Measurements from ENCODE around the gene SKAP1.
A peak's percentile ranks its signal among the peaks of the same experiment; 100 is the strongest.
"Not testable (repeated sequence)": the region's sequence is repeated elsewhere in the genome, so short reads cannot be mapped to it uniquely, and the experiment has no call there.

The SKAP1 gene

DNA sequence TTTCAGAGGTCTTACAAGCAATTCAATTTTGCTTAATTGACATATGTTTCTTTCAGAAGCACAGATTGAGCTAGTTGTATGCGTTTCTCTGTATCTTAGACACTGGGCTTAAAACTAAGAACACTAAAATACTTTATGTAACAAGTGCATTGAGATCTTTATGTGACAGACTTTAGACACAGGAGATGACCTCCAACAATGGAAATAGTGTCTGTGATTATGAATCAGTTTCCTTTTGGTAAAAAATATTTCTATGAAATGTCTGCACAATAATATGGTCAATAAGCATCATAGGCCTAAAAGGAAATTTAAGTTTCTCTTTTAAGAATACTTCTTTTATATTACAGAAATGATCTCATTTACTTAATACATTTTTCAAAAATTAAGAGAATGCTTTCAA lies 153.2 kb downstream of the SKAP1 start:
- no peak for DNase-seq

DNA sequence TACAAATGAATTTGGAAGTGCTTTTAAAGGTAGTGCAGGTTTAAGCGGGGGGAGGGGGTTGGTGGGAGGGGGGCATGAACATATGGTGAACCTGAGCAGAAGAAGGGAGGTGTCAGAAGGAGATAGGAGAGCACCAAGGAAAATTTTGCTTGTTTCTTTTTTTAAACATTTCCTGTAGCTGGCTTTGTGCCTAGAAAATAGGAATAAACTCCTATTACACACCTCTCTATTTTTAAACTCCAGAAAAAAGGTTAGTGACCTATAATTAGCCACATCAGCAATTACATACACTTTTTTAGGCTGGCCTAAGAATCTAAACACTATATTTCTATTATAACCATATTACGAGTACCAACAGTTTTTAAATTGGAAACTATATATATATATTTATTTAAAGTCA lies 159.1 kb downstream of the SKAP1 start:
- no peak for DNase-seq

DNA sequence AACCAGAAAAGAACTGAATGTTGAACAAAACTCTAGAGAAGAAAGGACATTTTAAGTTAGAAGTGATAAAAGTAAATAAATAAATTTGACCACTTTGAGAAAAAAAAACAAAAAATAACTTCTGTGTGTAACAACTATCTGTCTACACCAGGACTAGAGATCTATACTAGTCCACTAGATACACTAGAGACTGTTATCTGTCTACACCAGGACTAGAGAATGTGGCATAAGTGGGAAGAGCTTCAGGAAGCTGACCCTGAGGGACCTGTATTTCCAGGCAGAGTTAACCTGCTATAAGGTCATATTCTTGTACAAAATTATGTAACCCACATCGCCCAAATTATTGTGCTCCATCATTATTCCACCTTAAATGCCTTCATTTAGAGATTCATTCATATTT lies 160.8 kb downstream of the SKAP1 start:
- DNase-seq = no peak

DNA sequence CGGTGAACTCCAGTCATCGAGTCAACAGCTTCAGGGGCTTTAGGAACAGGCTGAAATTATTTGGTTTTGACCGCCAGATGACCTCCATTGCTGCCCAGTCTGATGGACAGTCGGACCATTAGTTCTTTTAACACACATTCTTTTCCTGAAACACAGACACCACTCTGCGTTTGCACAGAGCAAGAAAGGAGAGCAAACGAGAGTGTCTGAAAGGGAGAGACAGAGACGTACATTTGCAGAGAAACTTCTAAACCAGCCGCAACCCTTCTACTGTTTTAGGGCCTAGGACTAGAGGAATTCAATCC lies 166.3 kb downstream of the SKAP1 start:
- no peak for DNase-seq

DNA sequence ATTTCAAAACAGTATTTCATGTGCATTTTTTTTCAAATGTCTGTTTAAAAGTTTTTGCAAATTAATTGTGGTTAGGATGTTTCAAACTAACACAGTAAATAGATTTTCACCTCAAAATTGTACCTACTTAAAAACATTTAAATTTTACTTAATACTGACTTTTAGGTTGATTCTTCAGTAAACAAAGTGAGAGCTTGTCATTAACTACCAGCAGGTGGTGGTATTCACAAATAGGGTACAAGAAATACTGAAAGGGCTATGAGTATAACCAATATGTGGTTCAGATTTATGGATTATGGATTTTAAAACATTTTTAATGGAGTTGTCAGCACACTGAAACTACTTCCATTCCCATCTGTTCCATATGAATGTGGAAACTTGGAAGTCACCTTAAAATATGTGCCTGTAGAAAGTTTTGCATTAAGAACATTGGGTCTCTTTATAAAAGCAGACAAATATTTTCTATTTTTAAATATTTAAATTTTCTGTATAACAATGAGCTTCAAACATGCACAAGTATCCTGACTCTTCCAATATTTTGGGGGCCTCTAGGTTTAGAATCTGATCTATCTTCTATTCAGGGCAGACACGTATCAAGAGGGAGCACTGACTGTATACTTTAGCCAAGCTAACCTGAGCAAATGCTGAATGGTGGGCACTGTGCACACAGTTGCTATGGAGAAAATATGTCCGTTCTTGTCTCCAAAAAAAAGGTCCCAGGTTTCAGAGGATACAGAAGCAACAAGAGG lies 166.9 kb downstream of the SKAP1 start:
- peak; percentile 33 for DNase-seq

DNA sequence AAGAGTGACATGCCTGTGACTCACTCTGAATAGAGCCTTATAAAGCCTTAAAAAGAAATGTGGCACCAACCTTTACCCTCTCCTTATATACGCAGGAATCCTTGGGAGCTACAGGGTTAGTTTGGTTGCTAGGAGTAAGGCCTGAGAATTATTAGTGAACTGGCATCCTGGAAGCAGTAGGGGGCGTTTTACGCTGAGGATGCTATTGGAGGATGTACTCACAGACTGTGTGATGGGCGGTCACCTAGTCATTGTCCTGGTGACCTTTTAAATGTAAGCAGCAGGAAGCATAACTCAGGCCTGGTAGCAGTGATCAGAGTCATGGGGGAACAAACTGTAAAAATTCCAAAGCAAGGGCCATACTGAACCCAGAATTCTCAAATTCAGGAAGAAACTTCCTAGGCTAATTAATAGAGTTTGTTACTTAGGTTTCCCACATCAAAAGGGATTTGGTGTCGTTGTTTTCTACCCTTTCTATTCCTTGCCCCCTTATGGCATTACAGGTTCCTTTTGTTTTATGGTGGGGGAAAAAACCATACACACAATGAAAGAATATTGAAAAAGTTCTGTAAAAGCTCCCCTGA lies 168.6 kb downstream of the SKAP1 start:
- DNase-seq = peak; percentile 80

DNA sequence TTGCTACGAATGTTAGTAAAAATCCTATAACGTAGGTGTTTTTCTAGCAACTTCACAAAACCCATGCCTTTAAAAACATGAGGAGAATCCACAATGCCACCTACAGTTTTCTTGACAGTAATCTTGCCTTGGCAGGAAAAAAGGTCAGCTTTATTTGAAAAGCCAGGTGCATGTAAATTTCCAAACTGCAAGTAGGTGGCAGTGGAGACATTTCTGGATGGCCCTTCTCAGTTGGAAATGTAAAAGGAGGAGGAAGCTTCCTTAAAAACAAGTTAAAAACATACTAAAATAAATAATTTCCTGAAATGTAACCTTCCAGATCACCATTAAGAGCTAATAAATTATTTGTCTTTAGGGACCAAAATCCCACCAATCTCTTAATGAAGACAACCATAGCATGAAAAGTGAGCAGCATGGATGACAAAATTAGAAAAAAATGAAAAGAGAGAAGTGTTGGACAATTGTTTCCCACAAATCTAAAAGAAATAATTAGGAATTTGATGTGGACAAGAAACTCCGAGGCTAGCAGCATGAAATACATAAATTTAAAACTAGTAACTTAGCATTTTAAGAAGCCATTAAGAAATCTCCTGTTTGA lies 170.2 kb downstream of the SKAP1 start:
- peak; percentile 71 for DNase-seq

DNA sequence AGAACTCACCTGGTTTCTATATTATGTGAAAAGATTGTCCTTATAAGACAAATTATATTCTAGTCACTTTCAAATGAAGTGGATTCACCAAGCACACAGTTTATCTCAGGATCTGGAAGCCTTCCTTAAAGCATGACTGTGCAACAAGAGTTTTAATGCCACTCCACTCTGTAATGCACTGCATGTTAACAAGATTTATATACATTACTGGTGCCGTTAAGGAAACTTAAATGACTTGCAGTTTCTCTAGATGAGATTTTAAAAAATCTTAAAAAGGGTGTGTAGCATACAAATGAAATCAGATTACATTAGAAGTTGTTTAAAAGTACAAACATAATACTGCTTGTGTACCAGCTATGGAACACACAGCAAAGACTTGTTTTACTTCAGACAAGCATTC lies 171.7 kb downstream of the SKAP1 start:
- no peak for DNase-seq

DNA sequence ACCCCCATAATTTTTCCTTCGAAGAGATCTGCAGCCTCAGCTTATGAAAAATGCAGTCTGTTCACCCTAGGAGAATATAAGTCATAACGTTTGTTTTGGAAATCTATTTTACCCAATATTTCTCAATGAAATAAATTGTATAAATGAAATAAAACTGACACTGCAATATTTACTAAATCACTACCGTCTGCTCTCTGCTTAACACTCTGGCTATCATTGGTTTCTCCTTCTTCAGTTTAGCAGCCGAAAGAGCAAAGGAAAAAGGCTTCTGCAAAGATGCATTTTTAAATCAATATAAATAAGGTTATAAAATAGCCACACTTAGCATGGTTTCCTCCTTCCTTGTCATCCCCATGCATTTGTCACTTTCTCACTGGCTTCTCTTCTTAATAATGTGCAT lies 174.3 kb downstream of the SKAP1 start:
- DNase-seq = no peak

DNA sequence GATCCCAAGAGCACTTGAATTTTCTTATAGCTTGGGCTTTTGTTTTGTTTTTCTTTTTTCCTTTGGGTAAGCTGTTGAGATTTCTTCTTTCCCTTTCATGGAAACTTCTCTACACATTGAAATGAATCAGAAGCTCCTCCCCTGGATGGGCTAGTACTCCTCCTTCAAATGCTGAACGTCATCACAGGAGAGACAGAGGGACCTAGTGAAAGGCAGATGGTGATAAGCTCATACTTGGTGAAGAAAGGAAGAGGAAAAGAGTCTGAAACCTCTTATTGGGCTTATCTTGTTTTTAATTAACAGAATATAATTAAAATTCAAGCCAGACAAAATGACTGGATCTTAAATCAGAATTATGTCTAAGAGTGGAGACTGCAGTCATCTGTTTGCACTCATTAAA lies 175.1 kb downstream of the SKAP1 start:
- DNase-seq = no peak

DNA sequence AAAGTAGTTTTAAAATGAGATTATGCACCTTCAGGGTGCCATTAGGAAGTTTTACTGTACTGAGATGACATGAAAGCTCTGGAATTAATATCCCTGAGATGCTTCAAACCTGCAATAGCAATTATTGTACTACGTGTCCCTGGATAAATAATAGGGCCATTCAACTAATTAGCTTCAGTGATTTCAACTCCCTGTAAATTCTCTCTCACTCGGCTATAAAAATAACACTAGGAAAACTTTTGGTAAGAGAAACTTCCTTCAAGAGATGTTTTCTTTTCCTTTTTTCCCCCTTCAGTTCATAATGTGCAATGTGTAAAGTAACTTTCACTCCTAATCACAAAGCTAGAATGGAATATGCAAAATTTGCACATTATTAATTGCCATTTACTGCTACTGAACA lies 176.0 kb downstream of the SKAP1 start:
- no peak for DNase-seq

DNA sequence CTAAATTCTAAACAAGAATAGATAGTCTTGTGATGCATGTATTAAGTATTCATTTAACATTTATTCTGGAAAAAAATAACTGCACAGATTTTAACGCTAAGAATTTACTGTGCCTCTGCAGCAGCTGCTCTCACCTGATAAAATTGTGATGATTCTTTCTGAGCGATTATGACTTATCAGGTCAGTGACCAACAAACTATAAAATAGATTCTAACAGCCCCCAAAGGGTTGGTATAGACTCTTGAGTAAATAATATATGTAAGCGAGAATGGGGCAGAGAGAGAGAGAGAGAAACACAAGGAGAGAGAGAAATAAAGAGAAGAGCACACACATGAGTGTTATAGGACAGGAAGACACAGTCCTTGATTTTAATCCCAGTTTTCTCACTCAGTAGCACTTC lies 178.1 kb downstream of the SKAP1 start:
- DNase-seq = no peak

DNA sequence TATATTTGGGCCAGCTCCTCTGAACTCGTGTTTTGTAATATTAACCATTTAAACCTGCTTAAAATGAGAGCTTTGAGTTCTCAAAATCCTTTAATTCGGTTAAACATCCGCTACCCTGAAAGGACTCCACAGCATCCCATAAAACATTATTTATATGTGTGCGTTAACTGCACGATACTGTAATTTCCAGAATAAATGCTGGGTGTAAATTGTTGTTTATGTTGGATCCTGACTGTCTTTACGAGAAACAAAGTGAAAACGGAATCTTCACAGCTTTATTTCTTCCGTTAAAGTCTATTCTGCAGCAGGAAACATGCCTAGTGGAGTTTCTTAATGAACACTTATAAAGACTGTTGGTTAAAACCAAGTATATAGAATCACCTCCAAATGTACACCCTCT lies 179.1 kb downstream of the SKAP1 start:
- DNase-seq = no peak

DNA sequence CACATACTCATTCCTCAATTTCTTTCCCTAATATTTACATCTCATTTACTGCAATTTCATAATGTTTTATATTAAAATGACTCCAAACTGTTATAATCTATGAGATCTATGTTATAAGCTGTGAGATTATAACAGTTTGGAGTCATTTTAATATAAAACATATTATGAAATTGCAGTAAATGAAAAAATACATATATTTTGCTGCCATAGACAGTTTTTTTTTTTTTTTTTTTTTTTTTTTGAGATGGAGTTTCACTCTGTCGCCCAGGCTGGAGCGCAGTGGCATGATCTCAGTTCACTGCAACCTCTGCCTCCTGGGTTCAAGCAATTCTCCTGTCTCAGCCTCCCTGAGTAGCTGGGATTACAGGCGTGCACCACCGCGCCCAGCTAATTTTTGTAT lies 180.0 kb downstream of the SKAP1 start:
- DNase-seq = not testable (repeated sequence)

DNA sequence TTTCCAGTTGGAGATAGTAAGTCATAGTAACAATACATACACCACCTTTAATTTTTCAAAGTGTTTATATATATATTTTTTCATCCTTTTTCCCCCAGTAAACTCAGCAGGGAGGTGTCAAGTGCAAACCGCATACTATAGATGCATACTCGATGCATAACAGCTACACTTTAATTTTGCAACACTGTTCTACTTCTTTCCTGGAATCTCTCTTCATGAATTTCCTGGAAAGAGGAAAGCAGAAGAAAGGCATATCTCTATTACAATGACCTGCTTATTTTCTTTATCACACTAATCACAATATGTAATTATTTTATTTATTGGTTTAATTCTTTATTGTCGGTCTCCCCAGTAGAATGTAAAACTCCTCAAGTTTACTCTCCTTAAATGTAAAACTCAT lies 182.4 kb downstream of the SKAP1 start:
- no peak for DNase-seq

DNA sequence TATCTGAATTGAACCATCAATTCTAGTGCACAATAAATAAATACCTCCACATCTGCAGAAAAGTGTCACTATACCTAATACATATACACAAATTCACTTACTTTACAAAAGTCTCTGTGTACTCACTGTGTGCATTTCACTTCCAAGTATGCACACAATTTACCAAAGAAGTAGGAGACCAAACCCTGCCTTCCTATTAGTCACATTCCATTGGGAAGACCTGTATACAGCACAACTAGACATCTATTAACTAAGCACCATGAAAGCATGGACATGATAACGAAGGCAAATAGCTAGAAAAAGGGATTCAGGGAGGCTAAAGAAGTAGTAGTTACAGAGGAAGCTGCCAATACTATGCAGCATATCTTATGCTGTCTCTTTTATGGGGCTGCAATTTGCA lies 183.0 kb downstream of the SKAP1 start:
- no peak for DNase-seq

DNA sequence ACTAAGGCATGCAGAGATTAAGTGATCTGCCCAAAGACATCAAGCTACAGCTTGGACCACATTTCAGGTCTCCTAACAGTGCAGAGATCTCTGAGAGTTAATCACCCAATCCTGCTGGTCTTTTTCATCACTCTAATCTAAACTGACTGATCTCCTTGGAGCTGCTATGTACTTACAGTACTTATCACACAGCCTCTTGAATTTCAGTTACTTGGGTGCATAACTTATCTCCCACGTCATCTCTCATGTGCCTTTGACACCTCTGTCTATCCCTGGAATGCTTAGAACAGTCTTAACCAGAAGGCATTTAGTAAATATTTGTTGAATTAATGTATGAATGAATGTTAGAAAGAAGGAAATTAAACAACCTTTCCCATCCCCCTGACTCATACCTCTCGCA lies 183.4 kb downstream of the SKAP1 start:
- no peak for DNase-seq

DNA sequence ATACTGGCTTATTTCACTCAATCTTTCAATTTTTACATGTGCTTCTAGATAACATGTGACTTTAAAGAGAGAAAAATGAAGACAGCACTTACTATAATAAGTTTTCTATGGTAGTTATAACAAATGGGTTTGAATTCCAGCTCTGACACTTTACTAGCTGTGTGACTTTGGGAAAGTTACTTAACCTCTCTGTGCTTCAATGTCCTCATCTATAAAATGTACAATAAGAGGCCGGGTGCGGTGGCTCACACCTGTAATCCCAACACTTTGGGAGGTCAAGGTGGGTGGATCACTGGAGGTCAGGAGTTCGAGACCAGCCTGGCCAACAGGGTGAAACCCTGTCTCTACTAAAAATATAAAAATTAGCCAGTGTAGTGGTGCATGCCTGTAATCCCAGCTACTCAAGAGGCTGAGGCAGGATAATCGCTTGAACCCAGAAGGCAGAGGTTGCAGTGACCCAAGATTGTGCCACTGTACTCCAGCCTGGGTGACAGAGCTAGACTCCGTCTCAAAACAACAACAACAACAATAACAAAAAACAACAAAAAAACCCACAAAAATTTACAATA lies 184.5 kb downstream of the SKAP1 start:
- not testable (repeated sequence) for DNase-seq

DNA sequence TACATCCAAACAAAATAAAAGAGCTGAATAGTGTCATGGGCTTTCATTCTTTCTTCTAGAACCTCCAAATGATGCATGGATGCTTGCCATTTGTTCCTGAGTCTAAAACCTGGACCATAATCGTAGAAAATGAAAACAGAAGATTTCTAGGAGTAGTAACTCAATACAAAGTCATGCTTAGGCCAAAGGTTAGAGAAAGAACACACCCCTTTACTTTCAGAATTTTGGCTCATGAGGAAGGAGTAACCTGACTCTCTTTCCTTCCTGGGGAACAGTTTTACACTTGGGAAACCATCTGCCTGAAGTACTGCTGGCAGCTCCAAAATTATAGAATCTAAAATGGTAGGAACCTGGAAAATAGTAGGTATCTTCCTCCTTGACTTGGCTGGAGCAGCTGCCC lies 185.2 kb downstream of the SKAP1 start:
- DNase-seq = no peak

DNA sequence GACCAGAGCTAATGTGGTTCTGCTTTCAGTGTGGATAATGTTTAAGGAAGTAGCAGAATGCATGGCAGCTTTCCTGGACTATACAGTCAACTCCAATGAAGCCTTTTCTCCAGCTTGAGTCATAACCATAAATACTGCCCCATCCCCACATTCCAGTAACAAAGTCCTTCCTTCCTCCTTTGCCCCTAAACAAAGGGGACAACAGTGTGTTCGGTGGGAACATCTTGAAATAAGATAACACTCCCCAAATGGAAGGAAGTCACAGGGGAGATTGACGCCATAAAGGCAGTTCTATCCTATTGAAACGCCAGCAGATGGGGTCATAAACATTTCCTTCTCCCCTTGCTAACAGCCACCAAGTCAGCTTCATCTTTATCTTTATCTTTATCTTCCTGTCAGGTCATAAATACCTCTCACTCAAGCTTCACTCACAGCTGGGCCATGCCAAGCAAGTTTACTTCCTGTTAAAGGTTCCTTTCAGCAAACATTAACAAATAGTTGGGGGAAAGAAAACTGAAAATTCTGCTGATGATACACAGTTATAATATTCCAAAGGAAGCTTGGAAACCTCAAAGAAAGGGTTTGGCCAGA lies 185.8 kb downstream of the SKAP1 start:
- peak; percentile 53 for DNase-seq

DNA sequence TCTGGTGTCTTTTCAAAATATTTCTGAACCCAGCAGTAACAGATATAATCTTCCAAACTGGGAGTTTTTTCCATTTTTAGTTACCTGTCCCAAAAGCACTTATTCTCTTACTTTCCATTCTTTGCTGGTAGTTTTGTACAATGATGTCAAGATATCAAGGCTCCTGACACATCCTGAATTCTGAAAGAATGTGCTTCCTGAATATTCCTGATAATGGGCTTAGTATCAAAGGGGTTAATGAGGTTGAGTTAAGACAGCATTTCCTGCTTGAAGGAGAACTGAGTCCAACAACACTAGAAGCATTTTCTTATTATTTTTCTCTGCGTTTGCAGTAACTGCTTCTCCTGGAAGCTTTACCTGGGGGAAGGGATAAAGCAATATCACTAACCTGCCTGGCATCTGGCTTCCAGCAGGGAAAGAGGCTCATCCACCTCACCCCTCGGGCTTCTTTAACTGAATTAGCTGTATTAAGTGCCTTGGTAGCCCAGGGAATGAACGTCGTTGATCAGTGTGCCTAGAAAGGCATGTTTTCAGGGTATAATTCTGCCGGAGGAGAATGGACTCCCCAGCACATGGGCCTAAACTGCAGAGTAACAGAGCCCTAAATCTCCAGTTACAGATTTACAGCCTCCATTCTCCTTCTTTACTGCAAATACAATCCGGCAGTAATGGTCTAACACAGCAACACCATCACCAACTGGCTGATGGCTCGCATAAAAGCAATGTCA lies 188.1 kb downstream of the SKAP1 start:
- DNase-seq = no peak

DNA sequence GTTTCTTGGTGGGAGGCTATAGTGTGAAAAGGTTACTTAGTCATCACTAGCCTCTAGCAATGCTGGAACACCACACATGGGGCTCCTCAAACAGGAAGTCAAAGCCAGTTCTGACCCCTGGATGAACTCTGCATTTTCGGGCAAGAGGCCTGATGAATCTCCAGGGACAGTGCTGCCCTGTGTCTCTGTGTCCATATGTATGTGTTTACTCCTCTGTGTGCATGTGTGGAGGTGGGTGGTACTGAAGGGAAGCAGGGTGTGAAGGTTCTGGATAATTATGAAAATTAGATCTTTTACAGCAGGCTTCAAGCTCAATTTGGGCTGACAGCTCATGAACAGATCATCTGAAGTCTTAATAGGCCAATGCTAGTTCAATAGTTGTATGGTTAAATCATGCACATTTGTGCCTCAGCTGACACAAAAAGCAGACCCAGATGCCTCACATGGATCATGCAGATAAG lies 188.9 kb downstream of the SKAP1 start:
- DNase-seq = no peak

DNA sequence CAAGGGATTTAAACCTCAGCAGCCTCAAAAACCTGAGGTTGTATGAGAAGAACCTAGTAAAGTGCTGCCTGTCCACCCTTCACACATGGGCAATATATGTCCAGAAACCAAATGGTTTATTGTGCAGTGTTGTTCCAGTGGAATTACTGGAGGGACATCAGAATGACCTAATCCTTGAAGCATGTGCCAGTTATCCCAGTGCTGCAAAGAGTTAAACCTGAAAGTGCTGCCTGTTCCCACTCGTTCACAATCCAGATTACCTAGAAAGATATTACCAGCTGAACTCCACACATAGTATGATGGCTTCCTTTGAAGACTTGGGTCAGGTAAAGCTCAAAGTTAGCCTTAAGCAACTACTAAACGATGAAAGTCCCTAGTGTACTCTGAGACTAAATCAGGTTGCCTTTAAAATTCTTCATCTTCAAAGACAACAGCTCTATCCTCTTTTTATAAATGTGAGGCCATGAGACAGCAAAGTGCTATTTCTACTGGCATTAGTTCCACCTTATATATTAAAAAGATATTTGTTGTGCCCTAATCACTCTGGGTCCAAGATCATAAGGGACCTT lies 189.4 kb downstream of the SKAP1 start:
- no peak for DNase-seq
